ENCODE results near the gene KLRD1. TPM values are rescaled to one million over a fixed set of nuclear protein-coding genes. Genes with fewer than 3 reads are reported as not detected.
A peak's percentile ranks its signal among the peaks of the same experiment; 100 is the strongest.

KLRD1 gene
- total RNA-seq, 3 donors from 2014 or later, result 2.3 to 3.7 (median 3.6) TPM

- intact Hi-C loops (cut with DNase I, micrococcal nuclease), result no loop called here
- no peak for ATAC-seq
- Histone ChIP-seq H3K36me3 (ENCODE audit: low read depth) (no peaks in the 10 kb centered on the region), H3K4me3 (no peak overlapping the region), H3K4me1 (ENCODE audit: low read depth) (no peaks in the 10 kb centered on the region), H3K9me3 (no peaks in the 10 kb centered on the region)
- no peak for DNase-seq
- TF ChIP-seq CTCF (IDR thresholded peaks at IDR 0.05), result no peak
These were observed 16.6 kb upstream of the KLRD1 start for GRCh38 chr12:10291030-10291429.

GRCh38 chr12:10293151-10293550 is 14.5 kb upstream of the KLRD1 start:
- no peak for TF ChIP-seq CTCF (IDR thresholded peaks at IDR 0.05)
- H3K36me3 ChIP-seq (ENCODE audit: low read depth), result no peaks in the 10 kb centered on the region
- no peaks in the 10 kb centered on the region for H3K4me1 ChIP-seq (ENCODE audit: low read depth)
- intact Hi-C loops (cut with DNase I, micrococcal nuclease), result no loop called here
- no peaks in the 10 kb centered on the region for H3K9me3 ChIP-seq
- ATAC-seq (no peak), DNase-seq (no peak)
- H3K4me3 ChIP-seq, result no peak overlapping the region

GRCh38 chr12:10293570-10294227 is 14.0 kb upstream of the KLRD1 start:
- TF ChIP-seq CTCF (IDR thresholded peaks at IDR 0.05), result no peak
- DNase-seq, result no peak
- Histone ChIP-seq H3K4me1 (ENCODE audit: low read depth) (no peaks in the 10 kb centered on the region), H3K9me3 (no peaks in the 10 kb centered on the region), H3K4me3 (no peak overlapping the region), H3K36me3 (ENCODE audit: low read depth) (no peaks in the 10 kb centered on the region)
- peak; percentile 27 for ATAC-seq
- intact Hi-C loops (cut with DNase I, micrococcal nuclease), result no loop called here

GRCh38 chr12:10301103-10301502 is 6.6 kb upstream of the KLRD1 start:
- TF ChIP-seq CTCF (IDR thresholded peaks at IDR 0.05), result no peak
- ATAC-seq, result no peak
- DNase-seq, result no peak
- no peak overlapping the region for H3K4me3 ChIP-seq
- no peaks in the 10 kb centered on the region for H3K4me1 ChIP-seq (ENCODE audit: low read depth)
- intact Hi-C loops (cut with DNase I, micrococcal nuclease), result no loop called here
- no peaks in the 10 kb centered on the region for H3K36me3 ChIP-seq (ENCODE audit: low read depth)
- H3K9me3 ChIP-seq, result no peaks in the 10 kb centered on the region

- no peak overlapping the region for H3K4me3 ChIP-seq
- H3K4me1 ChIP-seq (ENCODE audit: low read depth), result no peaks in the 10 kb centered on the region
- DNase-seq (no peak), ATAC-seq (peak; percentile 47)
- H3K9me3 ChIP-seq, result no peaks in the 10 kb centered on the region
- no peak for TF ChIP-seq CTCF (IDR thresholded peaks at IDR 0.05)
- intact Hi-C loops (cut with DNase I, micrococcal nuclease), result no loop called here
- H3K36me3 ChIP-seq (ENCODE audit: low read depth), result no peaks in the 10 kb centered on the region
These were observed 3.5 kb upstream of the KLRD1 start for GRCh38 chr12:10304161-10304574.

GRCh38 chr12:10305411-10305810 is 2.3 kb upstream of the KLRD1 start:
- no peaks in the 10 kb centered on the region for H3K4me1 ChIP-seq (ENCODE audit: low read depth)
- DNase-seq (no peak), ATAC-seq (peak; percentile 21)
- TF ChIP-seq CTCF (IDR thresholded peaks at IDR 0.05), result no peak
- H3K36me3 ChIP-seq (ENCODE audit: low read depth), result no peaks in the 10 kb centered on the region
- H3K9me3 ChIP-seq, result no peaks in the 10 kb centered on the region
- H3K4me3 ChIP-seq, result no peak overlapping the region
- intact Hi-C loops (cut with DNase I, micrococcal nuclease), result no loop called here

Data from mucosa of descending colon (tissue), 3 donors.